ENCODE measurements around the gene PLA2G15.

Gene PLA2G15

GRCh38 chr16:68244903-68245853 is at the start of gene PLA2G15:
Gene PLA2G15, plus strand, starts transcription at chr16:68245373. Its CDS starts 54 bp downstream, at chr16:68245427.
- Histone ChIP-seq H3K9me3 (ENCODE audit: control insufficient read depth, insufficient read depth, low read length) (no peaks in the 10 kb centered on the region), H3K36me3 (ENCODE audit: control insufficient read depth, insufficient read depth, low read length) (no peaks in the 10 kb centered on the region), H3K4me1 (ENCODE audit: control insufficient read depth, insufficient read depth, low read length) (peaks cover 6% of the 10 kb centered on the region), H3K4me3 (ENCODE audit: low read depth, low read length) (peak within 1 kb of the TSS; percentile 94), H3K9ac (ENCODE audit: low read depth, low read length) (no peak within 1 kb of the TSS), H3K27me3 (ENCODE audit: control insufficient read depth, insufficient read depth, low read length) (peaks cover 12% of the 10 kb centered on the region)

- no peaks in the 10 kb centered on the region for H3K9me3 ChIP-seq (ENCODE audit: control insufficient read depth, insufficient read depth, low read length)
- no peaks in the 10 kb centered on the region for H3K27me3 ChIP-seq (ENCODE audit: control insufficient read depth, insufficient read depth, low read length)
- no peaks in the 10 kb centered on the region for H3K4me1 ChIP-seq (ENCODE audit: control insufficient read depth, insufficient read depth, low read length)
- no peaks in the 10 kb centered on the region for H3K36me3 ChIP-seq (ENCODE audit: control insufficient read depth, insufficient read depth, low read length)
- no peak overlapping the region for H3K9ac ChIP-seq (ENCODE audit: low read depth, low read length)
- no peak overlapping the region for H3K4me3 ChIP-seq (ENCODE audit: low read depth, low read length)
These were observed 47.9 kb upstream of the PLA2G15 start for GRCh38 chr16:68197250-68197649.

GRCh38 chr16:68200088-68200783 is 44.9 kb upstream of the PLA2G15 start:
- Histone ChIP-seq H3K27me3 (ENCODE audit: control insufficient read depth, insufficient read depth, low read length) (no peaks in the 10 kb centered on the region), H3K4me1 (ENCODE audit: control insufficient read depth, insufficient read depth, low read length) (no peaks in the 10 kb centered on the region), H3K4me3 (ENCODE audit: low read depth, low read length) (no peak overlapping the region), H3K36me3 (ENCODE audit: control insufficient read depth, insufficient read depth, low read length) (no peaks in the 10 kb centered on the region), H3K9me3 (ENCODE audit: control insufficient read depth, insufficient read depth, low read length) (no peaks in the 10 kb centered on the region), H3K9ac (ENCODE audit: low read depth, low read length) (no peak overlapping the region)

- Histone ChIP-seq H3K9ac (ENCODE audit: low read depth, low read length) (no peak overlapping the region), H3K9me3 (ENCODE audit: control insufficient read depth, insufficient read depth, low read length) (no peaks in the 10 kb centered on the region), H3K4me3 (ENCODE audit: low read depth, low read length) (no peak overlapping the region), H3K4me1 (ENCODE audit: control insufficient read depth, insufficient read depth, low read length) (no peaks in the 10 kb centered on the region), H3K36me3 (ENCODE audit: control insufficient read depth, insufficient read depth, low read length) (no peaks in the 10 kb centered on the region), H3K27me3 (ENCODE audit: control insufficient read depth, insufficient read depth, low read length) (no peaks in the 10 kb centered on the region)
These were observed 43.1 kb upstream of the PLA2G15 start for GRCh38 chr16:68202091-68202519.

- Histone ChIP-seq H3K9me3 (ENCODE audit: control insufficient read depth, insufficient read depth, low read length) (no peaks in the 10 kb centered on the region), H3K9ac (ENCODE audit: low read depth, low read length) (no peak overlapping the region), H3K27me3 (ENCODE audit: control insufficient read depth, insufficient read depth, low read length) (no peaks in the 10 kb centered on the region), H3K4me3 (ENCODE audit: low read depth, low read length) (no peak overlapping the region), H3K36me3 (ENCODE audit: control insufficient read depth, insufficient read depth, low read length) (no peaks in the 10 kb centered on the region), H3K4me1 (ENCODE audit: control insufficient read depth, insufficient read depth, low read length) (no peaks in the 10 kb centered on the region)
These were observed 38.9 kb upstream of the PLA2G15 start for GRCh38 chr16:68206245-68206644.

- no peaks in the 10 kb centered on the region for H3K4me1 ChIP-seq (ENCODE audit: control insufficient read depth, insufficient read depth, low read length)
- no peaks in the 10 kb centered on the region for H3K27me3 ChIP-seq (ENCODE audit: control insufficient read depth, insufficient read depth, low read length)
- no peak overlapping the region for H3K4me3 ChIP-seq (ENCODE audit: low read depth, low read length)
- H3K9me3 ChIP-seq (ENCODE audit: control insufficient read depth, insufficient read depth, low read length) = no peaks in the 10 kb centered on the region
- no peaks in the 10 kb centered on the region for H3K36me3 ChIP-seq (ENCODE audit: control insufficient read depth, insufficient read depth, low read length)
- H3K9ac ChIP-seq (ENCODE audit: low read depth, low read length) = no peak overlapping the region
These were observed 30.4 kb upstream of the PLA2G15 start for GRCh38 chr16:68214726-68215125.

GRCh38 chr16:68215302-68215701 is 29.9 kb upstream of the PLA2G15 start:
- no peaks in the 10 kb centered on the region for H3K36me3 ChIP-seq (ENCODE audit: control insufficient read depth, insufficient read depth, low read length)
- H3K4me3 ChIP-seq (ENCODE audit: low read depth, low read length) = no peak overlapping the region
- no peaks in the 10 kb centered on the region for H3K4me1 ChIP-seq (ENCODE audit: control insufficient read depth, insufficient read depth, low read length)
- no peak overlapping the region for H3K9ac ChIP-seq (ENCODE audit: low read depth, low read length)
- H3K9me3 ChIP-seq (ENCODE audit: control insufficient read depth, insufficient read depth, low read length) = no peaks in the 10 kb centered on the region
- H3K27me3 ChIP-seq (ENCODE audit: control insufficient read depth, insufficient read depth, low read length) = no peaks in the 10 kb centered on the region

- H3K4me1 ChIP-seq (ENCODE audit: control insufficient read depth, insufficient read depth, low read length) = peaks cover 1% of the 10 kb centered on the region
- H3K36me3 ChIP-seq (ENCODE audit: control insufficient read depth, insufficient read depth, low read length) = no peaks in the 10 kb centered on the region
- no peaks in the 10 kb centered on the region for H3K9me3 ChIP-seq (ENCODE audit: control insufficient read depth, insufficient read depth, low read length)
- no peak overlapping the region for H3K4me3 ChIP-seq (ENCODE audit: low read depth, low read length)
- no peaks in the 10 kb centered on the region for H3K27me3 ChIP-seq (ENCODE audit: control insufficient read depth, insufficient read depth, low read length)
- no peak overlapping the region for H3K9ac ChIP-seq (ENCODE audit: low read depth, low read length)
These were observed 28.9 kb upstream of the PLA2G15 start for GRCh38 chr16:68216240-68216639.

- Histone ChIP-seq H3K27me3 (ENCODE audit: control insufficient read depth, insufficient read depth, low read length) (no peaks in the 10 kb centered on the region), H3K36me3 (ENCODE audit: control insufficient read depth, insufficient read depth, low read length) (no peaks in the 10 kb centered on the region), H3K9me3 (ENCODE audit: control insufficient read depth, insufficient read depth, low read length) (no peaks in the 10 kb centered on the region), H3K9ac (ENCODE audit: low read depth, low read length) (no peak overlapping the region), H3K4me3 (ENCODE audit: low read depth, low read length) (no peak overlapping the region), H3K4me1 (ENCODE audit: control insufficient read depth, insufficient read depth, low read length) (peaks cover 3% of the 10 kb centered on the region)
These were observed 27.7 kb upstream of the PLA2G15 start for GRCh38 chr16:68217506-68217905.

- Histone ChIP-seq H3K36me3 (ENCODE audit: control insufficient read depth, insufficient read depth, low read length) (no peaks in the 10 kb centered on the region), H3K4me1 (ENCODE audit: control insufficient read depth, insufficient read depth, low read length) (peaks cover 3% of the 10 kb centered on the region), H3K27me3 (ENCODE audit: control insufficient read depth, insufficient read depth, low read length) (no peaks in the 10 kb centered on the region), H3K9me3 (ENCODE audit: control insufficient read depth, insufficient read depth, low read length) (no peaks in the 10 kb centered on the region), H3K4me3 (ENCODE audit: low read depth, low read length) (no peak overlapping the region), H3K9ac (ENCODE audit: low read depth, low read length) (no peak overlapping the region)
These were observed 25.3 kb upstream of the PLA2G15 start for GRCh38 chr16:68219725-68220351.

GRCh38 chr16:68223072-68223471 is 22.1 kb upstream of the PLA2G15 start:
- Histone ChIP-seq H3K27me3 (ENCODE audit: control insufficient read depth, insufficient read depth, low read length) (no peaks in the 10 kb centered on the region), H3K9ac (ENCODE audit: low read depth, low read length) (no peak overlapping the region), H3K9me3 (ENCODE audit: control insufficient read depth, insufficient read depth, low read length) (no peaks in the 10 kb centered on the region), H3K36me3 (ENCODE audit: control insufficient read depth, insufficient read depth, low read length) (no peaks in the 10 kb centered on the region), H3K4me1 (ENCODE audit: control insufficient read depth, insufficient read depth, low read length) (peaks cover 3% of the 10 kb centered on the region), H3K4me3 (ENCODE audit: low read depth, low read length) (no peak overlapping the region)
